ENCODE data around the gene HDGF. TPM values are rescaled to one million over a fixed set of nuclear protein-coding genes. Genes with fewer than 3 reads are reported as not detected.

The HDGF gene
- total and polyA plus RNA-seq, 4 donors: 41.7 to 148 (median 119) TPM

DNA sequence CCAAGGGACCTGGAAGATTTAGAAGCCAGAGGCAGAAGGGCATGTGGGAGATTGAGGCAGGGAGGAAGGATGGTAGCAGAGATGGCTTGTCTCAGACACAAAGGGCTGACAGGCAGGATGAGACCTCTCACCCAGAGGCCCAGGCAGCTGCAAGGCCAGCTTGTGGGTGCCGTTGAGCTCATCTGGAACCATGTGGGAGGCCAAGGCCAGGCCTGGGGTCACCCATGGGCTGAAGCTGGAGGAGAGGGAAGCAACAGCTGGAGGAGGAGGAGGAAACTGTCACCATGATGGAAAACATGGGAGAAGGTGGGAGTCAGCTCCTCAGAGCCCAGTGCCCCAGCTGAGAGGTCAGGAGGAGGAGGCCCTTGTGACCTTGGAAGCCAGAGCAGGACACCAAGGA lies 52.5 kb downstream of the HDGF start:
- H3K4me1 ChIP-seq (ENCODE audit: control insufficient read depth in 4 of 4, insufficient read depth in 4 of 4, low read length in 3 of 4): no peaks in the 10 kb centered on the region
- no peak overlapping the region for H3K9ac ChIP-seq (ENCODE audit: low read depth in 1 of 2, low read length in 2 of 2)
- no peaks in the 10 kb centered on the region for H3K9me3 ChIP-seq (ENCODE audit: control insufficient read depth in 4 of 4, low read length in 3 of 4)
- no peak for DNase-seq (ENCODE audit: low spot score)
- H3K4me3 ChIP-seq (ENCODE audit: low read depth in 1 of 3, low read length in 3 of 3): no peak overlapping the region
- no peaks in the 10 kb centered on the region for H3K36me3 ChIP-seq (ENCODE audit: control insufficient read depth in 4 of 4, insufficient read depth in 3 of 4, low read depth in 1 of 4, low read length in 3 of 4)
- TF ChIP-seq FOXA2 (IDR thresholded peaks at IDR 0.05) (no peak), RXRA (IDR thresholded peaks at IDR 0.05) (no peak), HNF4A (conservative IDR thresholded peaks at IDR 0.05) (no peak), GABPA (IDR thresholded peaks at IDR 0.05 in 1 of 2, conservative IDR thresholded peaks at IDR 0.05 in 1 of 2) (no peak)
- TF ChIP-seq, protein P1, sequence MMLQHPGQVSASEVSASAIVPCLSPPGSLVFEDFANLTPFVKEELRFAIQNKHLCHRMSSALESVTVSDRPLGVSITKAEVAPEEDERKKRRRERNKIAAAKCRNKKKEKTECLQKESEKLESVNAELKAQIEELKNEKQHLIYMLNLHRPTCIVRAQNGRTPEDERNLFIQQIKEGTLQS (IDR thresholded peaks at IDR 0.05): no peak
- TF ChIP-seq, protein P2, sequence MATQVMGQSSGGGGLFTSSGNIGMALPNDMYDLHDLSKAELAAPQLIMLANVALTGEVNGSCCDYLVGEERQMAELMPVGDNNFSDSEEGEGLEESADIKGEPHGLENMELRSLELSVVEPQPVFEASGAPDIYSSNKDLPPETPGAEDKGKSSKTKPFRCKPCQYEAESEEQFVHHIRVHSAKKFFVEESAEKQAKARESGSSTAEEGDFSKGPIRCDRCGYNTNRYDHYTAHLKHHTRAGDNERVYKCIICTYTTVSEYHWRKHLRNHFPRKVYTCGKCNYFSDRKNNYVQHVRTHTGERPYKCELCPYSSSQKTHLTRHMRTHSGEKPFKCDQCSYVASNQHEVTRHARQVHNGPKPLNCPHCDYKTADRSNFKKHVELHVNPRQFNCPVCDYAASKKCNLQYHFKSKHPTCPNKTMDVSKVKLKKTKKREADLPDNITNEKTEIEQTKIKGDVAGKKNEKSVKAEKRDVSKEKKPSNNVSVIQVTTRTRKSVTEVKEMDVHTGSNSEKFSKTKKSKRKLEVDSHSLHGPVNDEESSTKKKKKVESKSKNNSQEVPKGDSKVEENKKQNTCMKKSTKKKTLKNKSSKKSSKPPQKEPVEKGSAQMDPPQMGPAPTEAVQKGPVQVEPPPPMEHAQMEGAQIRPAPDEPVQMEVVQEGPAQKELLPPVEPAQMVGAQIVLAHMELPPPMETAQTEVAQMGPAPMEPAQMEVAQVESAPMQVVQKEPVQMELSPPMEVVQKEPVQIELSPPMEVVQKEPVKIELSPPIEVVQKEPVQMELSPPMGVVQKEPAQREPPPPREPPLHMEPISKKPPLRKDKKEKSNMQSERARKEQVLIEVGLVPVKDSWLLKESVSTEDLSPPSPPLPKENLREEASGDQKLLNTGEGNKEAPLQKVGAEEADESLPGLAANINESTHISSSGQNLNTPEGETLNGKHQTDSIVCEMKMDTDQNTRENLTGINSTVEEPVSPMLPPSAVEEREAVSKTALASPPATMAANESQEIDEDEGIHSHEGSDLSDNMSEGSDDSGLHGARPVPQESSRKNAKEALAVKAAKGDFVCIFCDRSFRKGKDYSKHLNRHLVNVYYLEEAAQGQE (IDR thresholded peaks at IDR 0.05): no peak
- TF ChIP-seq, protein P3, sequence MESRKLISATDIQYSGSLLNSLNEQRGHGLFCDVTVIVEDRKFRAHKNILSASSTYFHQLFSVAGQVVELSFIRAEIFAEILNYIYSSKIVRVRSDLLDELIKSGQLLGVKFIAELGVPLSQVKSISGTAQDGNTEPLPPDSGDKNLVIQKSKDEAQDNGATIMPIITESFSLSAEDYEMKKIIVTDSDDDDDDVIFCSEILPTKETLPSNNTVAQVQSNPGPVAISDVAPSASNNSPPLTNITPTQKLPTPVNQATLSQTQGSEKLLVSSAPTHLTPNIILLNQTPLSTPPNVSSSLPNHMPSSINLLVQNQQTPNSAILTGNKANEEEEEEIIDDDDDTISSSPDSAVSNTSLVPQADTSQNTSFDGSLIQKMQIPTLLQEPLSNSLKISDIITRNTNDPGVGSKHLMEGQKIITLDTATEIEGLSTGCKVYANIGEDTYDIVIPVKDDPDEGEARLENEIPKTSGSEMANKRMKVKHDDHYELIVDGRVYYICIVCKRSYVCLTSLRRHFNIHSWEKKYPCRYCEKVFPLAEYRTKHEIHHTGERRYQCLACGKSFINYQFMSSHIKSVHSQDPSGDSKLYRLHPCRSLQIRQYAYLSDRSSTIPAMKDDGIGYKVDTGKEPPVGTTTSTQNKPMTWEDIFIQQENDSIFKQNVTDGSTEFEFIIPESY (IDR thresholded peaks at IDR 0.05): no peak
- no peak overlapping the region for H3K27ac ChIP-seq (ENCODE audit: low read depth in 1 of 2, low read length in 2 of 2)
- peaks cover 0 to 3% (median 3%) of the 10 kb centered on the region in 4 donors for H3K27me3 ChIP-seq (ENCODE audit: control insufficient read depth in 4 of 4, insufficient read depth in 4 of 4, low read length in 3 of 4)
- WGBS: 64% methylated on average over 1 of the region's 1 CpG

DNA sequence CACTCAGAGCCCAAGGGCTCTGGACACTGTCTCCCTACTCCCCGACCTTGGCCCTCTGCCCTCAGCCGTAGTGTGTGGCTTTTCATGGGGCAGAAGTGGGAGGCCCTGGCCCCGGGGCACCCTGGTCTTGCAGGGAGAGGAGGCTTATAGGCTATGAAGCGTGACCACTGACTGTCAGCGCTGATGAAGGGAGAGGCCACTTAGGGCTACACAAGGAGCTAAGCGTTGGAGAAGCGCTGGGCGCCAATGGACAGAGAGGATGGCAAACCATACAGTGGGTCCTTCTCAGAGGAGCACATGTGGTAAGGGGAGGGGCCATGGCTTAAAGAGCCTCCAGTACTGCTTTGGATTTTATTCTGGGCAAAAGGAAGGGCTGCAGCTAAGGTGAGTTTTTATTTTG lies 54.0 kb downstream of the HDGF start:
- H3K4me1 ChIP-seq (ENCODE audit: control insufficient read depth in 4 of 4, insufficient read depth in 4 of 4, low read length in 3 of 4): no peaks in the 10 kb centered on the region
- 81% methylated on average over 8 of the region's 8 CpGs for WGBS
- H3K4me3 ChIP-seq (ENCODE audit: low read depth in 1 of 3, low read length in 3 of 3): no peak overlapping the region
- no peak for DNase-seq (ENCODE audit: low spot score)
- H3K9ac ChIP-seq (ENCODE audit: low read depth in 1 of 2, low read length in 2 of 2): no peak overlapping the region
- no peaks in the 10 kb centered on the region for H3K36me3 ChIP-seq (ENCODE audit: control insufficient read depth in 4 of 4, insufficient read depth in 3 of 4, low read depth in 1 of 4, low read length in 3 of 4)
- H3K9me3 ChIP-seq (ENCODE audit: control insufficient read depth in 4 of 4, low read length in 3 of 4): no peaks in the 10 kb centered on the region
- no peak overlapping the region for H3K27ac ChIP-seq (ENCODE audit: low read depth in 1 of 2, low read length in 2 of 2)
- TF ChIP-seq, protein P2 (IDR thresholded peaks at IDR 0.05): no peak
- no peak for TF ChIP-seq SP1 (IDR thresholded peaks at IDR 0.05)
- TF ChIP-seq, protein P3 (IDR thresholded peaks at IDR 0.05): no peak
- no peak for TF ChIP-seq FOXA1 (IDR thresholded peaks at IDR 0.05)
- no peak for TF ChIP-seq RAD21 (IDR thresholded peaks at IDR 0.05)
- TF ChIP-seq NR2F2 (IDR thresholded peaks at IDR 0.05): no peak
- no peak for TF ChIP-seq HNF4G (IDR thresholded peaks at IDR 0.05)
- no peaks in the 10 kb centered on the region for H3K27me3 ChIP-seq (ENCODE audit: control insufficient read depth in 4 of 4, insufficient read depth in 4 of 4, low read length in 3 of 4)
